ENCODE results near the gene PLA1A. TPM values are rescaled to one million over a fixed set of nuclear protein-coding genes. Genes with fewer than 3 reads are reported as not detected.

The PLA1A gene
- total RNA-seq, 1 experiment from 2014 or later = not detected

DNA sequence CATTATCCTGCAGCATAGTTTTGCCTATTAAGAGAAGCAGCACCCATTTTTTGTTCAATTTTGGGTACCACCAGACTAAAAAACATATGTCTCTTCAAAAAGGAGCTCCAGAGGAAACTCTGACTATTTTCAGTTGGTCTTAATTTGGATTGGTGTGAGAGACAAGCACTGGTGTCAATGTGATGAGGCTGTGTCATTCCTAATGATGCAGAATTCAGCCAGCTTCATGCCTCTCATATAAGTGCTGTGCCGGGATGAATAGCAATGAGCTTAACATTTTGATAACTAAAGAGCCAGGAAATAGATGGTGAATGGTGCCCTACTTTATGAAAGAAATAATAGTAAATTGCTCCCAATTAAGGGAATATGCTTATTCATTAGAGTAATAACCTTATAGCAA is 46.8 kb downstream of the PLA1A start:
- no peak overlapping the region for H3K4me3 ChIP-seq (ENCODE audit: low read depth, low read length, poor library complexity, severe bottlenecking)
- no peaks in the 10 kb centered on the region for H3K4me1 ChIP-seq (ENCODE audit: insufficient read depth, low read length, poor library complexity, severe bottlenecking)
- H3K27ac ChIP-seq (ENCODE audit: low read depth, low read length, poor library complexity, severe bottlenecking) = no peak overlapping the region
- H3K36me3 ChIP-seq (ENCODE audit: insufficient read depth, low read length, poor library complexity, severe bottlenecking) = no peaks in the 10 kb centered on the region
- TF ChIP-seq CTCF (conservative IDR thresholded peaks at IDR 0.05; ENCODE audit: low read depth, low read length) = no peak
- TF ChIP-seq EZH2 (IDR thresholded peaks at IDR 0.05; ENCODE audit: borderline replicate concordance, low read depth, low read length, poor library complexity, severe bottlenecking) = no peak
- no peaks in the 10 kb centered on the region for H3K9me3 ChIP-seq (ENCODE audit: low read depth, low read length, poor library complexity, severe bottlenecking)
- CTCF ChIA-PET = no interaction called here
- POLR2A ChIA-PET (ENCODE audit: low non-redundant PET) = no interaction called here
- no TSS peak for BruUV-seq (replicated peaks)
- no peaks in the 10 kb centered on the region for H3K27me3 ChIP-seq (replicated peaks; ENCODE audit: insufficient read depth, low read depth, low read length, poor library complexity)
- intact Hi-C loops (cut with micrococcal nuclease; ENCODE audit: unreplicated experiment) = no loop called here
- DNase-seq (ENCODE audit: low spot score) = no peak

- POLR2A ChIA-PET (ENCODE audit: low non-redundant PET) = no interaction called here
- Histone ChIP-seq H3K36me3 (ENCODE audit: insufficient read depth, low read length, poor library complexity, severe bottlenecking) (no peaks in the 10 kb centered on the region), H3K27ac (ENCODE audit: low read depth, low read length, poor library complexity, severe bottlenecking) (no peak overlapping the region), H3K4me3 (ENCODE audit: low read depth, low read length, poor library complexity, severe bottlenecking) (no peak overlapping the region), H3K9me3 (ENCODE audit: low read depth, low read length, poor library complexity, severe bottlenecking) (no peaks in the 10 kb centered on the region), H3K27me3 (replicated peaks; ENCODE audit: insufficient read depth, low read depth, low read length, poor library complexity) (no peaks in the 10 kb centered on the region), H3K4me1 (ENCODE audit: insufficient read depth, low read length, poor library complexity, severe bottlenecking) (no peaks in the 10 kb centered on the region)
- CTCF ChIA-PET = no interaction called here
- intact Hi-C loops (cut with micrococcal nuclease; ENCODE audit: unreplicated experiment) = no loop called here
- no peak for TF ChIP-seq CTCF (conservative IDR thresholded peaks at IDR 0.05; ENCODE audit: low read depth, low read length)
- no peak for TF ChIP-seq EZH2 (IDR thresholded peaks at IDR 0.05; ENCODE audit: borderline replicate concordance, low read depth, low read length, poor library complexity, severe bottlenecking)
- BruUV-seq (replicated peaks) = no TSS peak
- no peak for DNase-seq (ENCODE audit: low spot score)
These were observed 48.1 kb downstream of the PLA1A start for GRCh38 chr3:119645813-119646212.

GRCh38 chr3:119647171-119647570 is 49.5 kb downstream of the PLA1A start:
- ChIA-PET CTCF (no interaction called here), POLR2A (ENCODE audit: low non-redundant PET) (no interaction called here)

More at GRCh38 chr3:119647171-119647570, 49.5 kb downstream of the PLA1A start:
- Histone ChIP-seq H3K36me3 (ENCODE audit: insufficient read depth, low read length, poor library complexity, severe bottlenecking) (no peaks in the 10 kb centered on the region), H3K27me3 (replicated peaks; ENCODE audit: insufficient read depth, low read depth, low read length, poor library complexity) (no peaks in the 10 kb centered on the region), H3K4me1 (ENCODE audit: insufficient read depth, low read length, poor library complexity, severe bottlenecking) (no peaks in the 10 kb centered on the region), H3K9me3 (ENCODE audit: low read depth, low read length, poor library complexity, severe bottlenecking) (no peaks in the 10 kb centered on the region), H3K4me3 (ENCODE audit: low read depth, low read length, poor library complexity, severe bottlenecking) (no peak overlapping the region), H3K27ac (ENCODE audit: low read depth, low read length, poor library complexity, severe bottlenecking) (no peak overlapping the region)
- intact Hi-C loops (cut with micrococcal nuclease; ENCODE audit: unreplicated experiment) = no loop called here
- DNase-seq (ENCODE audit: low spot score) = no peak
- BruUV-seq (replicated peaks) = no TSS peak
- TF ChIP-seq EZH2 (IDR thresholded peaks at IDR 0.05; ENCODE audit: borderline replicate concordance, low read depth, low read length, poor library complexity, severe bottlenecking) = no peak
- TF ChIP-seq CTCF (conservative IDR thresholded peaks at IDR 0.05; ENCODE audit: low read depth, low read length) = no peak

Data from A673 (cell line).